Measurements from ENCODE around the gene POLR2J3. TPM values are rescaled to one million over a fixed set of nuclear protein-coding genes. Genes with fewer than 3 reads are reported as not detected.
"Not testable (repeated sequence)": the region's sequence is repeated elsewhere in the genome, so short reads cannot be mapped to it uniquely, and the experiment has no call there.

Gene POLR2J3
- total RNA-seq, 1 donor = 43.6 TPM

DNA sequence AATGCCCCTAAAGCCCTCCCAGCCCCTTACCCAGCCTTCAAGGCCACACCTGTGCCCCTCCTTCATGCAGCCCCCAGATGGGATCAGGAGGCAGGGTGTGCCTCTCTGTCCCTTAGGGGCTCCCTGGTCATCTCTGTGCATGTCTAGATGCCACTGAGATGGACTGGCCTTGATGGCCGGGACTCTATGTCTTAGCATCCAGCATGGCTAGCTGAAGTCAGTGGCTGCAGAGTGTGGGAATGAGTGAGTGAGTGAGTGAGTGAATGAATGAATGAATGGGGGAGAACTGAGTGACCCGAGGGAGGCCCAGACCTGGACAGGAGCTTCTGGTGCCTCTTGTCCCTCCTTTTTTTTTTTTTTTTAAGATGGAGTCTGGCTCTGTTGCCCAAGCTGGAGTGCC is 40.3 kb downstream of the POLR2J3 start:
- H3K4me3 ChIP-seq (ENCODE audit: low read depth, low read length); DNase-seq (ENCODE audit: low read depth): not testable (repeated sequence)

- not testable (repeated sequence) for DNase-seq (ENCODE audit: low read depth); H3K4me3 ChIP-seq (ENCODE audit: low read depth, low read length)
Observed at GRCh38 chr7:102531583-102531982, 40.8 kb downstream of the POLR2J3 start.

DNA sequence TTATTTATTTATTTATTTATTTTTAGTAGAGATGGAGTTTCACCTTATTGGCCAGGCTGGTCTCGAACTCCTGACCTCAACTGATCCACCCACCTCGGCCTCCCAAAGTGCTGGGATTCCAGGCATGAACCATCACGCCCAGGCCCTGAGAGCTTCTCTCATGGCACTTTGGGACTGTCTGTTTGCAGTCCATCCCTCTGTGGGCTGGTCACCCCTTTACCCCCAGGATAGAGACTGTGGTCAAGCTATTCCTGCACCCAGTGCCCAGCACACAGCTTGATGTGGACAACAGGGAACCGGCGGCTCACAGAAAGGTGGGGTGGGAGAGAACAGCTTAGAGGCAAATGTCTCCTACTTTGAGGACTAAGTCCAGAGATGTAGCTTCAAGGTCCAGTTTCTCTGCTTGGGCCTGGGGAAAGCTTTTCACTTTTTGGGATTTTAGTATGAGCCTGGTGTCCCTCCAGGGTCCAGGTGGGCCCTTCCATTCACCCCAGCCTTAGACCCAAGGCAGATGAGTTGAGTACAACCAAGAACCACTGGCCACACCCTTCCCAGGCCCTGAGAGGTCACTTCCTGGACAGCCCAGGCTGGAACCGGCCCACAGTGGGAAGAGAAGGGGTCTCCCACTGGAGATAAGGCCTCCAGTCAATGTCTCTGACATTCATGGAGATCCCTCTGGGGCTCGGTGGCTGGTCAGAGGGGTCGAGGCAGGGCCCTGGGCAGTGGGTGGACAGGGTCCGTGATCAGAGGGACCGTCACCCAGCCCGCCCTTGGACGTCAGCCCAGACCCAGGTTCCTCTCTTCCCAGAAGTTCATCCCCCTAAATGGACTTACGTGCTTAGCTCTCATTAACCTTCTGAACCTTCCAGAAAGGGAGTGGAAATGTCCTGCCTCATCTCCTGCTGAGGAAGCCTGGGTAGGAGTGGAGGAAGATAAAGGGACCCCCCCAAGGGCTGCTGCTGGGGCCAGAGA is 44.3 kb downstream of the POLR2J3 start:
- DNase-seq (ENCODE audit: low read depth); H3K4me3 ChIP-seq (ENCODE audit: low read depth, low read length): not testable (repeated sequence)

DNA sequence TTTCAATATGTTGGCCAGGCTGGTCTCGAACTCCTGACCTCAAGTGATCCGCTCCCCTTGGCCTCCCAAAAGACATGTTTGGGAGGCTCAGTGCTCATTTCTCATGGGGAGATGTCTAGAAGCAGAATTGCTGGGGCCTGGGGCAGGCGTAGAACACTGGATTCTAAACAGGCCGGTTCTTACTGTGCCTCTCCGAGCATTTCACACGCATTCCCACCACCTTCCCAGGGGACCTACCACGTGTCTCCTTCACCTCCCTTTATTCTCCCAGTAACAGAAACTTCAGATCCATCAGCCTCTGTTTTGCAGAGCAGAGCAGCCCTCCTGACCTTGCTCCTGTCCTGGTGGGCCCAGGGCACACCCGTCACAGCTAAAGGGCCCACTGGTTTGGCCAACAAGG is 45.2 kb downstream of the POLR2J3 start:
- not testable (repeated sequence) for H3K4me3 ChIP-seq (ENCODE audit: low read depth, low read length); DNase-seq (ENCODE audit: low read depth)

DNA sequence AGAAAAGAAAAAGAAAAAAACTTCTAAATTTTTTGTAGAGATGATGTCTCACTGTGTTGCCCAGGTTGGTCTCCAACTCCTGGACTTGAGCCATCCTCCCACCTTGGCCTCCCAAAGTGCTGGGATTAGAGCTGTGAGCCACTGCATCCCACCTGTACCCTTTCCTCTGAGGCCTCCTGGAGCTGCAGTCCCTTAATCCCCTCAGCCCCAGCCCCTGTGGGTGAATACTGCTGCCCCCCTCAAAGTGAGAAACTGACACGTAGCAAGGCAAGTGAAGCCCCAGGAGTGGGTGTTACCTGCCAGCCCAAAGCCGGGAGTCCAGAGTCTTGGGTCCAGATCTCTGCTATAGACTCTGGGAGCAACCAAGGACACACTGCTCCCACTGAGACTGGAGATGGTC is 47.6 kb downstream of the POLR2J3 start:
- H3K4me3 ChIP-seq (ENCODE audit: low read depth, low read length); DNase-seq (ENCODE audit: low read depth): not testable (repeated sequence)

GRCh38 chr7:102520797-102521196 is 51.6 kb downstream of the POLR2J3 start:
- H3K4me3 ChIP-seq (ENCODE audit: low read depth, low read length); DNase-seq (ENCODE audit: low read depth): not testable (repeated sequence)

- peak within 1 kb of the TSS; percentile 34 for H3K4me3 ChIP-seq (ENCODE audit: low read depth, low read length)
- not testable (repeated sequence) for DNase-seq (ENCODE audit: low read depth)
Observed at GRCh38 chr7:102517550-102518147, 54.7 kb downstream of the POLR2J3 start, which contains the start of gene RASA4B. TSS of gene RASA4B (minus strand) at chr7:102517777. CDS start at chr7:102517710, 67 bp downstream.

Other genes with a start within 250 kb of the POLR2J3 start
- not detected in 2 replicates for gene SPDYE6, start 216.1 kb downstream of the POLR2J3 start, total RNA-seq
- gene PRKRIP1, start 176.2 kb downstream of the POLR2J3 start, total RNA-seq = 17.4 and 18.6 TPM in 2 replicates
- gene ORAI2, start 139.0 kb downstream of the POLR2J3 start, total RNA-seq = 40.6 and 49.9 TPM in 2 replicates
- gene ALKBH4, start 107.7 kb downstream of the POLR2J3 start, total RNA-seq = 10.8 and 19.6 TPM in 2 replicates
- 22.9 and 37.7 TPM in 2 replicates for gene LRWD1, start 107.6 kb downstream of the POLR2J3 start, total RNA-seq
- gene POLR2J, start 93.7 kb downstream of the POLR2J3 start, total RNA-seq = 28.0 and 34.5 TPM in 2 replicates
- 2.3 and 3.5 TPM in 2 replicates for gene RASA4B, start 54.8 kb downstream of the POLR2J3 start, total RNA-seq
- gene UPK3BL2, start 28.9 kb downstream of the POLR2J3 start, total RNA-seq = 3.2 and 4.7 TPM in 2 replicates
- not detected in 2 replicates for gene SPDYE2, start 21.4 kb downstream of the POLR2J3 start, total RNA-seq
- gene RASA4, start 44.2 kb upstream of the POLR2J3 start, total RNA-seq = 9.7 and 10.4 TPM in 2 replicates
- 7.3 and 9.3 TPM in 2 replicates for gene UPK3BL1, start 70.2 kb upstream of the POLR2J3 start, total RNA-seq
- gene SPDYE2B, start 77.7 kb upstream of the POLR2J3 start, total RNA-seq = not detected in 2 replicates
- 4.8 and 8.2 TPM in 2 replicates for gene POLR2J2, start 99.1 kb upstream of the POLR2J3 start, total RNA-seq
- 8.2 and 8.4 TPM in 2 replicates for gene FAM185A, start 176.4 kb upstream of the POLR2J3 start, total RNA-seq